ENCODE data around the gene COL20A1.

DNA sequence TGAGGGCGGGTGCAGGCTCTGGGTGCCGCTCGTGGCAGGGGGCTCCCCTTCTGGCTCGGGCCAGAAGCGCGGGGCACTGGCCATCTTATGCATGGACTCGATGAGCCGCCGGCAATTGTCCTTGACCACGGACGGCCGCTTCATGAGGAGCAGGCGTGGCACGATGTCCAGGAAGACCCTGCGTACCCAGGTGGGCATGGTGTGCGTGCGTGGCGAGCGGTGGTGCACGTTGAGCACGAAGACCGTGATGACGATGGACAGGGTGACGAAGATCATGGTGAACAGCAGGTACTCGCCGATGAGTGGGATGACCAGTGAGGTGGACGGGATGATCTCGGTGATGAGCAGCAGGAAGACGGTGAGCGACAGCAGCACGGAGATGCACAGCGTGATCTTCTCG lies 57.2 kb downstream of the COL20A1 start:
- TF ChIP-seq, protein P1, sequence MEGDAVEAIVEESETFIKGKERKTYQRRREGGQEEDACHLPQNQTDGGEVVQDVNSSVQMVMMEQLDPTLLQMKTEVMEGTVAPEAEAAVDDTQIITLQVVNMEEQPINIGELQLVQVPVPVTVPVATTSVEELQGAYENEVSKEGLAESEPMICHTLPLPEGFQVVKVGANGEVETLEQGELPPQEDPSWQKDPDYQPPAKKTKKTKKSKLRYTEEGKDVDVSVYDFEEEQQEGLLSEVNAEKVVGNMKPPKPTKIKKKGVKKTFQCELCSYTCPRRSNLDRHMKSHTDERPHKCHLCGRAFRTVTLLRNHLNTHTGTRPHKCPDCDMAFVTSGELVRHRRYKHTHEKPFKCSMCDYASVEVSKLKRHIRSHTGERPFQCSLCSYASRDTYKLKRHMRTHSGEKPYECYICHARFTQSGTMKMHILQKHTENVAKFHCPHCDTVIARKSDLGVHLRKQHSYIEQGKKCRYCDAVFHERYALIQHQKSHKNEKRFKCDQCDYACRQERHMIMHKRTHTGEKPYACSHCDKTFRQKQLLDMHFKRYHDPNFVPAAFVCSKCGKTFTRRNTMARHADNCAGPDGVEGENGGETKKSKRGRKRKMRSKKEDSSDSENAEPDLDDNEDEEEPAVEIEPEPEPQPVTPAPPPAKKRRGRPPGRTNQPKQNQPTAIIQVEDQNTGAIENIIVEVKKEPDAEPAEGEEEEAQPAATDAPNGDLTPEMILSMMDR (IDR thresholded peaks at IDR 0.05): no peak
- TF ChIP-seq ZFX (IDR thresholded peaks at IDR 0.05; ENCODE audit: borderline replicate concordance): no peak

All from 22Rv1 (cell line).